ENCODE data around the gene SMCR8.

DNA sequence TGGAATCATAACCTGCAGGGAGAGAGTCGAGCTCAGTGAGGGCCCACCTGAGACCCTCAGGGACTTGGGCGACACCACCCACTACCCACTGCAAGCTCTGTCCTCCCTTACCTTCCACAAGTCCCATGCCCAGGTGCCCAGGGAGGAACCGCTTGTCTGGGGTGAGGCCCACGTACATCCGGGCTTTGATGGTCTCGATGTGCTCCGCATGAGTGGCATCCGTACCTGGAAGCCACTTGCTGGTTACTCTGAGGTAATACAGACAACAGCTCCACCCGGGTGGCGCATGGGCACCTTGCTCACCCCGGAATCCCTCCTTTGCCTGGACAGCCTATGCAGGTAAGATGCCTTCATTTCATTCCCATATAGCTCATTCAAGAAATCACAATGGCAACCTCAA, 29.8 kb upstream of the SMCR8 start:
- TF ChIP-seq, protein P1, sequence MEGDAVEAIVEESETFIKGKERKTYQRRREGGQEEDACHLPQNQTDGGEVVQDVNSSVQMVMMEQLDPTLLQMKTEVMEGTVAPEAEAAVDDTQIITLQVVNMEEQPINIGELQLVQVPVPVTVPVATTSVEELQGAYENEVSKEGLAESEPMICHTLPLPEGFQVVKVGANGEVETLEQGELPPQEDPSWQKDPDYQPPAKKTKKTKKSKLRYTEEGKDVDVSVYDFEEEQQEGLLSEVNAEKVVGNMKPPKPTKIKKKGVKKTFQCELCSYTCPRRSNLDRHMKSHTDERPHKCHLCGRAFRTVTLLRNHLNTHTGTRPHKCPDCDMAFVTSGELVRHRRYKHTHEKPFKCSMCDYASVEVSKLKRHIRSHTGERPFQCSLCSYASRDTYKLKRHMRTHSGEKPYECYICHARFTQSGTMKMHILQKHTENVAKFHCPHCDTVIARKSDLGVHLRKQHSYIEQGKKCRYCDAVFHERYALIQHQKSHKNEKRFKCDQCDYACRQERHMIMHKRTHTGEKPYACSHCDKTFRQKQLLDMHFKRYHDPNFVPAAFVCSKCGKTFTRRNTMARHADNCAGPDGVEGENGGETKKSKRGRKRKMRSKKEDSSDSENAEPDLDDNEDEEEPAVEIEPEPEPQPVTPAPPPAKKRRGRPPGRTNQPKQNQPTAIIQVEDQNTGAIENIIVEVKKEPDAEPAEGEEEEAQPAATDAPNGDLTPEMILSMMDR (IDR thresholded peaks at IDR 0.05; ENCODE audit: low read depth, low read length, missing input control), result no peak
- TF ChIP-seq, protein P2, sequence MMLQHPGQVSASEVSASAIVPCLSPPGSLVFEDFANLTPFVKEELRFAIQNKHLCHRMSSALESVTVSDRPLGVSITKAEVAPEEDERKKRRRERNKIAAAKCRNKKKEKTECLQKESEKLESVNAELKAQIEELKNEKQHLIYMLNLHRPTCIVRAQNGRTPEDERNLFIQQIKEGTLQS (IDR thresholded peaks at IDR 0.05), result no peak
- no peak for TF ChIP-seq SP1 (IDR thresholded peaks at IDR 0.05)
- TF ChIP-seq TAF1 (conservative IDR thresholded peaks at IDR 0.05), result no peak
- no peak for TF ChIP-seq HNF4G (IDR thresholded peaks at IDR 0.05)
- no peak for TF ChIP-seq RXRA (IDR thresholded peaks at IDR 0.05)
- no peak for TF ChIP-seq YY1 (IDR thresholded peaks at IDR 0.05)
- no peak for TF ChIP-seq HNF4A (conservative IDR thresholded peaks at IDR 0.05)
- TF ChIP-seq GABPA (IDR thresholded peaks at IDR 0.05 in 1 of 2, conservative IDR thresholded peaks at IDR 0.05 in 1 of 2), result no peak
- TF ChIP-seq, protein P3, sequence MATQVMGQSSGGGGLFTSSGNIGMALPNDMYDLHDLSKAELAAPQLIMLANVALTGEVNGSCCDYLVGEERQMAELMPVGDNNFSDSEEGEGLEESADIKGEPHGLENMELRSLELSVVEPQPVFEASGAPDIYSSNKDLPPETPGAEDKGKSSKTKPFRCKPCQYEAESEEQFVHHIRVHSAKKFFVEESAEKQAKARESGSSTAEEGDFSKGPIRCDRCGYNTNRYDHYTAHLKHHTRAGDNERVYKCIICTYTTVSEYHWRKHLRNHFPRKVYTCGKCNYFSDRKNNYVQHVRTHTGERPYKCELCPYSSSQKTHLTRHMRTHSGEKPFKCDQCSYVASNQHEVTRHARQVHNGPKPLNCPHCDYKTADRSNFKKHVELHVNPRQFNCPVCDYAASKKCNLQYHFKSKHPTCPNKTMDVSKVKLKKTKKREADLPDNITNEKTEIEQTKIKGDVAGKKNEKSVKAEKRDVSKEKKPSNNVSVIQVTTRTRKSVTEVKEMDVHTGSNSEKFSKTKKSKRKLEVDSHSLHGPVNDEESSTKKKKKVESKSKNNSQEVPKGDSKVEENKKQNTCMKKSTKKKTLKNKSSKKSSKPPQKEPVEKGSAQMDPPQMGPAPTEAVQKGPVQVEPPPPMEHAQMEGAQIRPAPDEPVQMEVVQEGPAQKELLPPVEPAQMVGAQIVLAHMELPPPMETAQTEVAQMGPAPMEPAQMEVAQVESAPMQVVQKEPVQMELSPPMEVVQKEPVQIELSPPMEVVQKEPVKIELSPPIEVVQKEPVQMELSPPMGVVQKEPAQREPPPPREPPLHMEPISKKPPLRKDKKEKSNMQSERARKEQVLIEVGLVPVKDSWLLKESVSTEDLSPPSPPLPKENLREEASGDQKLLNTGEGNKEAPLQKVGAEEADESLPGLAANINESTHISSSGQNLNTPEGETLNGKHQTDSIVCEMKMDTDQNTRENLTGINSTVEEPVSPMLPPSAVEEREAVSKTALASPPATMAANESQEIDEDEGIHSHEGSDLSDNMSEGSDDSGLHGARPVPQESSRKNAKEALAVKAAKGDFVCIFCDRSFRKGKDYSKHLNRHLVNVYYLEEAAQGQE (IDR thresholded peaks at IDR 0.05), result no peak
- no peak for TF ChIP-seq RAD21 (IDR thresholded peaks at IDR 0.05)
- TF ChIP-seq, protein P4, sequence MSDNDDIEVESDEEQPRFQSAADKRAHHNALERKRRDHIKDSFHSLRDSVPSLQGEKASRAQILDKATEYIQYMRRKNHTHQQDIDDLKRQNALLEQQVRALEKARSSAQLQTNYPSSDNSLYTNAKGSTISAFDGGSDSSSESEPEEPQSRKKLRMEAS (IDR thresholded peaks at IDR 0.05), result no peak
- TF ChIP-seq, protein P5, sequence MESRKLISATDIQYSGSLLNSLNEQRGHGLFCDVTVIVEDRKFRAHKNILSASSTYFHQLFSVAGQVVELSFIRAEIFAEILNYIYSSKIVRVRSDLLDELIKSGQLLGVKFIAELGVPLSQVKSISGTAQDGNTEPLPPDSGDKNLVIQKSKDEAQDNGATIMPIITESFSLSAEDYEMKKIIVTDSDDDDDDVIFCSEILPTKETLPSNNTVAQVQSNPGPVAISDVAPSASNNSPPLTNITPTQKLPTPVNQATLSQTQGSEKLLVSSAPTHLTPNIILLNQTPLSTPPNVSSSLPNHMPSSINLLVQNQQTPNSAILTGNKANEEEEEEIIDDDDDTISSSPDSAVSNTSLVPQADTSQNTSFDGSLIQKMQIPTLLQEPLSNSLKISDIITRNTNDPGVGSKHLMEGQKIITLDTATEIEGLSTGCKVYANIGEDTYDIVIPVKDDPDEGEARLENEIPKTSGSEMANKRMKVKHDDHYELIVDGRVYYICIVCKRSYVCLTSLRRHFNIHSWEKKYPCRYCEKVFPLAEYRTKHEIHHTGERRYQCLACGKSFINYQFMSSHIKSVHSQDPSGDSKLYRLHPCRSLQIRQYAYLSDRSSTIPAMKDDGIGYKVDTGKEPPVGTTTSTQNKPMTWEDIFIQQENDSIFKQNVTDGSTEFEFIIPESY (IDR thresholded peaks at IDR 0.05), result no peak

All from liver (tissue), 3 donors.